ENCODE measurements around the gene DLX2.

- TF ChIP-seq CTCF (IDR thresholded peaks at IDR 0.05): no peak
- no peak for TF ChIP-seq POLR2A (IDR thresholded peaks at IDR 0.05)
Measured at GRCh38 chr2:172128484-172128883, 25.8 kb upstream of the DLX2 start.
